ENCODE measurements around the gene POLE. TPM values are rescaled to one million over a fixed set of nuclear protein-coding genes. Genes with fewer than 3 reads are reported as not detected.

POLE gene
- total RNA-seq, 3 donors from 2014 or later (not counting 1 experiment from before 2014, with no cell fraction given), result 58.7 to 66.0 (median 65.0) TPM

GRCh38 chr12:132597333-132598316 is 89.5 kb downstream of the POLE start:
- Mint-ChIP-seq H3K4me3 (peak overlapping the region; percentile 82), H3K27ac (peak overlapping the region in 1 of 2 donors; percentile 70), H3K9me3 (peaks cover 0 to 2% of the 10 kb centered on the region in 2 donors), H3K36me3 (no peaks in the 10 kb centered on the region), H3K4me1 (peaks cover 22 to 38% of the 10 kb centered on the region in 2 donors), H3K27me3 (ENCODE audit: low read depth in 2 of 2) (peaks cover 15 to 23% of the 10 kb centered on the region in 2 donors)
- H3K27ac ChIP-seq (ENCODE audit: low read length), result no peak overlapping the region
- peaks cover 24% of the 10 kb centered on the region for H3K4me1 ChIP-seq (ENCODE audit: control insufficient read depth, insufficient read depth, low read length)
- intact Hi-C loops (cut with micrococcal nuclease), result no loop called here
- DNase-seq (peak in 1 of 2 donors; percentile 47), ATAC-seq (peak in 2 of 3 donors; percentile 53 to 65)
- TF ChIP-seq CTCF (IDR thresholded peaks at IDR 0.05), result no peak
- no peaks in the 10 kb centered on the region for H3K36me3 ChIP-seq (ENCODE audit: control insufficient read depth, insufficient read depth, low read length)
- H3K27me3 ChIP-seq (ENCODE audit: control insufficient read depth, insufficient read depth, low read length), result peaks cover 3% of the 10 kb centered on the region
- H3K4me3 ChIP-seq (ENCODE audit: low read length), result peak overlapping the region; percentile 27
- WGBS (ENCODE audit: insufficient coverage), result 3% methylated on average over 43 of the region's 58 CpGs
- H3K9me3 ChIP-seq (ENCODE audit: control insufficient read depth, insufficient read depth, low read length), result no peaks in the 10 kb centered on the region

GRCh38 chr12:132596016-132596415 is 91.1 kb downstream of the POLE start:
- H3K27ac ChIP-seq (ENCODE audit: low read length), result no peak overlapping the region
- peaks cover 22% of the 10 kb centered on the region for H3K4me1 ChIP-seq (ENCODE audit: control insufficient read depth, insufficient read depth, low read length)
- Mint-ChIP-seq H3K27me3 (ENCODE audit: low read depth in 2 of 2) (peaks cover 11 to 13% of the 10 kb centered on the region in 2 donors), H3K9me3 (peaks cover 0 to 2% of the 10 kb centered on the region in 2 donors), H3K4me3 (no peak overlapping the region), H3K4me1 (peaks cover 22 to 36% of the 10 kb centered on the region in 2 donors), H3K27ac (no peak overlapping the region), H3K36me3 (no peaks in the 10 kb centered on the region)
- H3K4me3 ChIP-seq (ENCODE audit: low read length), result no peak overlapping the region
- ATAC-seq, result no peak
- H3K9me3 ChIP-seq (ENCODE audit: control insufficient read depth, insufficient read depth, low read length), result no peaks in the 10 kb centered on the region
- no peak for DNase-seq
- no peaks in the 10 kb centered on the region for H3K36me3 ChIP-seq (ENCODE audit: control insufficient read depth, insufficient read depth, low read length)
- peaks cover 3% of the 10 kb centered on the region for H3K27me3 ChIP-seq (ENCODE audit: control insufficient read depth, insufficient read depth, low read length)
- intact Hi-C loops (cut with micrococcal nuclease), result no loop called here
- TF ChIP-seq CTCF (IDR thresholded peaks at IDR 0.05), result no peak
- WGBS (ENCODE audit: insufficient coverage), result 94% methylated on average over 18 of the region's 18 CpGs

- Mint-ChIP-seq H3K4me3 (no peak overlapping the region), H3K9me3 (peaks cover 0 to 2% of the 10 kb centered on the region in 2 donors), H3K27ac (no peak overlapping the region), H3K36me3 (no peaks in the 10 kb centered on the region), H3K27me3 (ENCODE audit: low read depth in 2 of 2) (peaks cover 7 to 11% of the 10 kb centered on the region in 2 donors), H3K4me1 (peaks cover 22 to 28% of the 10 kb centered on the region in 2 donors)
- DNase-seq (no peak), ATAC-seq (no peak)
- 85% methylated on average over 11 of the region's 11 CpGs for WGBS (ENCODE audit: insufficient coverage)
- no peak for TF ChIP-seq CTCF (IDR thresholded peaks at IDR 0.05)
- Histone ChIP-seq H3K4me1 (ENCODE audit: control insufficient read depth, insufficient read depth, low read length) (peaks cover 14% of the 10 kb centered on the region), H3K36me3 (ENCODE audit: control insufficient read depth, insufficient read depth, low read length) (no peaks in the 10 kb centered on the region), H3K27me3 (ENCODE audit: control insufficient read depth, insufficient read depth, low read length) (peaks cover 3% of the 10 kb centered on the region), H3K4me3 (ENCODE audit: low read length) (no peak overlapping the region), H3K27ac (ENCODE audit: low read length) (no peak overlapping the region), H3K9me3 (ENCODE audit: control insufficient read depth, insufficient read depth, low read length) (no peaks in the 10 kb centered on the region)
- intact Hi-C loops (cut with micrococcal nuclease), result no loop called here
These were observed 92.0 kb downstream of the POLE start for GRCh38 chr12:132595183-132595582.
